HG03521 (cell line): ENCODE data around the gene HOXD3.

Experiments
- ATAC-seq: cut with Tn5 transposase; IDR thresholded peaks from one replicate; pipeline ENCODE4 v1.9.1; 2021; ENCODE audit warnings: mild to moderate bottlenecking, moderate library complexity; ENCODE audit not compliant: unreplicated experiment

HOXD3 gene

DNA sequence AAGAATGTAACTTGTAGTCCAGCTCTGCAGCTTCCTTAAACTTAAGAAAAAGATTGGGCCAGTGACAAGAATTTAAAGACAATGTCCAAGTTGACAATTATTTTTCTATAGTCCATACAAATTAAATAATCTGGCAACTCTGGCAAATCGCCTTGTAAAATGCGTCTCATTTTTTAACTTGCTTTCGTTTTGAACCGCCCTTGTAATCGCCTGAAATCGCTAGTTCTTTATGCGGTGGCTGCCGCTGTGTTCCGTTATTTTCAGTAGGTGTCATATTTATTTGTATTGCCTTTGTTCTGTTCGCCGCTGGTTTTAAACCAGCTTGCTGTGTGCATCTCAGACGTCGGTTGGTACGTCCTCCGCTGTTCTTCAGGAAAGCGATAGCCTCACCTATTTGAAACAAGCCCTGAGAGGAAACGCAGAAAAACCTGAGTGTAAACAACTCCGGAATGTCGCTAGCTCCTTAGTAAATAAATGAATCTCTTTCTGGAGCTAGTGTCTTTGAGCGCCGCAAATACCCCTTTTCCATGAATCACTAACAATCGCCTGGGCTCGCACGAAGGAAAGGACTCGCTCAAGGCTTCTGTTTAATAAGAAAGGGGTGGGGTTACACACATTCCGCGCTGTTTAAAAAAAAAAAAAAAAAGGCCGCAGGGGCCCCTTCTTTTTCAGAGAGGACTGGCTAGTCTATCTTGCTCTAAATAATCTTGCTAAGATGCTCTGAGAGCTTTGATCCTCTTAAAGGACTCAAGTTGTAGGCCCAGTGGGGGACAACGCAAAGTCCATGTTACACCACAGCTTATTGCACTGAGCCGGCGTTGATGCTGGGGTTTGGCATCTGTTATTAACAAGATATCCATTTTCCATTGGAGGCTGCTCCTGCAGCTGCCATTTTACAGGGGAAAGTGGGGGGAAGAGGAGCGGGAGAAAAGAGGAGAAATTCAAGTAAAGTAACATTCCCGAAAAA lies 24.6 kb upstream of the HOXD3 start:
- ATAC-seq: no peak

DNA sequence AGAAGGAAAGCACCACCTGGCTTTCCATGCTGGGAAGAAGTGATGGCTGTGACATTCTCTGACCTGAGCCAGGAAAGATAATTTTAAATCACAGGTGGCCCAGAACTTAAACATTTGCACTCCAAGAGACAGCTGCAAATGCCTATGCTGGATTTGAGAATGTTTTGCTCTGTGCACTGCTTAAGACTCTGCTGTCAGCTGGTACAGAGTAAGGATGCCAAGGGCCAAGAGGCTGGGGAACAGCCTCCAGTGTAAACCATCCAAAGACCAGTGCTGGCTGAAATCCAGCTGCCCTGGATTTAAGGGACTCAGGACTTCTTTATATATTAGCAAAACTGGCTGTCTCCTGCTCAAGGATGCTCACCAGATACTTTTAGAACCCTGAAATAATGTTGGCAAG lies 23.7 kb upstream of the HOXD3 start:
- ATAC-seq: no peak

DNA sequence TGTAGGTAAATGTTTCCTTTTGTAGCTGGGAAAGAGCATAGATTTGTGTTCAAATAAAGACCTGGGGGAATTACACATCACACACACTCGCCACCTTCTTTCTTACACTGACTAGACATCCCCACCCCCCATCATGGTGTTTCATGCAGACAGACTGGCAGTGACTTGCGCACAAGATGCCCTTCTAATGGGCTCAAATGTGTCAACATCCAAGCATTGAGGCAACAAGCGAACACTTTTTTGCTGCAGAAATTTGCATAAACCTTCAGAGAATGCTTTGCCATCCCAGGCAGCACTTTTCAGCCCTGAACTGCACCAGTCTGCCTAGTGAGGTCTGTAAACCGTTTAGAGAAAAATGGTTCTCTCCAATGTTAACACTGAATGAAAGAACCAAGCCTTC lies 23.1 kb upstream of the HOXD3 start:
- no peak for ATAC-seq

DNA sequence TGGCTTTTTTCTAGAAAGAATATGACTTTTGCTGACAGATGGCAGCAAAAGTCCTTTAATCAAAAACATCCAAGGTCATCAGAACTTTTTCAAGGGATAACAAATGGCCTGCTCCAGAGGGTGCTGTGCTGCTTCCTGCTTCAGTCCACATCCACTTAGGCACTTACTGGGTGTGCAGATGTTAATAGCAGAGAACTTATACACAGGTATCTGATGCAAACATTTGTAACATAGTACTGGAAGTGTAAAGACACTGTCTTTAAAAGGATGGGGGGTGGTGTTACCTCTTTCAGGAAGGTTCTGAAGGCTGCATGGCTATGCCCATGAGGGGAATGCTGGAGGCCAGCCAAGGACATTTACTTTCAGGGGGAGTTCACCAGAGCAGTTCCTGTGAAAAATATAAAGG lies 22.1 kb upstream of the HOXD3 start:
- no peak for ATAC-seq

DNA sequence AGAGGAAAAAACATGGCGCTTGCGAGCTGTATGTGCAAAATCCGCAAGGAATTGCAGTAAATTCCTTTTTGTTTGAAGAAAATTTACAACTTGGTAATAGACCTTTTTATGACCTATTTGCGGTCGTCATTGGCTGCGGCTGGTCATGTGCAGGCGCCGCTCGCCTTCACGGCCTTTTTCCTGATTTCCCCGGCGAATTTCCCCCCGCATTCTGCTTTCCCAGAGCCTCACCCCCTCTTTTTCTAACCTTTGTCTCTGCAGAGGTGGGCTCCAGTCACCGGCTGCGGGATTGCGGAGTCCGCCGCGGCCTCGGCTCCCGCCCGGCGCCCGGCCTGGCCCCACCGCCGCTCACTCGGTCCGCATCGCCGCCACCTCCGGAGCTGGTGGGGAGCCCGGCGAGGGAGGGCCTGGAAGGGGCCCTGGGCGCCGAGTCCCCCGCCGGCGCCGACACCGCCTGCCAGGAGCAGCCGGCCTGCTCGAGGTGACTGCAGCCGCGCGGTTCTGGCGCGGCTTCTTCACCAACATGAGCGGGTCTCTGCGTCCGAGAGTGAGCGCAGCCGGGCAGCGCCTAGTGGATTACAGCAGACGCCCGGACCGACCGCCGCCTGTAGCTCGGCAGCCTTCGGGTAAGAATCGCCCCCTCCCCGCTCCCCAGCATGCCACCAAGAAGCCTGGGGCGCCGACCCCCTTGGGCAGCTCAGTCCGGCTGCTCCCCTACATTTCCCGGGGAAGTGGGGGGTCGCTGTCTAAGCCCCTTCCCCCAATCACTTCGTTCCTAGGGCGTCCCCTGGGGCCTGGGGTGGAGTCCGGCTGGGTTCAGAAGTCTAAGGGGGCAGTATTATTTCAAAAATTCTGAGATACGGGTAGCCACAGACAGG lies 20.5 kb upstream of the HOXD3 start:
- ATAC-seq: no peak

DNA sequence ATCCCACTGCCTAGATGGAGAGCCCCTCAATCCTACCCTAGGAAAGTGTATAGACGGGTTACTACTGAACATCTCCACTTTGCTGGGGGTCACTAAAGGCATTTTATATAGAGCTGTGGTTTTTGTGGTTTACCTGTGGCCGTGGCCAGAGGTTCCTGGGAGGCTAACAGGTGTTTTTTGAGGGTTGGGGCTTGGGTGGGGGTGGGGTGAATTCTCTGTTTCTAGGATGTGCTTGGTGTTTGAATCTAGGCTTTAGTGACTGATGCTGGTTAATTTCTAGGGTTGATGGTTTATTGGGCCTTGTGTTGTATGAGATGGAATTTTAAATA lies 19.9 kb upstream of the HOXD3 start:
- no peak for ATAC-seq

DNA sequence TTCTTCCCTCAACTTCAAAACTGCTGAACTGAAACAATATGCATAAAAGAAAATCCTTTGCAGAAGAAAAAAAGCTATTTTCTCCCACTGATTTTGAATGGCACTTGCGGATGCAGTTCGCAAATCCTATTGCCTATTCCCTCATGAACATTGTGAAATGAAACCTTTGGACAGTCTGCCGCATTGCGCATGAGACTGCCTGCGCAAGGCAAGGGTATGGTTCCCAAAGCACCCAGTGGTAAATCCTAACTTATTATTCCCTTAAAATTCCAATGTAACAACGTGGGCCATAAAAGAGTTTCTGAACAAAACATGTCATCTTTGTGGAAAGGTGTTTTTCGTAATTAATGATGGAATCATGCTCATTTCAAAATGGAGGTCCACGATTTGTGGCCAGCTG lies 19.2 kb upstream of the HOXD3 start:
- ATAC-seq: no peak

DNA sequence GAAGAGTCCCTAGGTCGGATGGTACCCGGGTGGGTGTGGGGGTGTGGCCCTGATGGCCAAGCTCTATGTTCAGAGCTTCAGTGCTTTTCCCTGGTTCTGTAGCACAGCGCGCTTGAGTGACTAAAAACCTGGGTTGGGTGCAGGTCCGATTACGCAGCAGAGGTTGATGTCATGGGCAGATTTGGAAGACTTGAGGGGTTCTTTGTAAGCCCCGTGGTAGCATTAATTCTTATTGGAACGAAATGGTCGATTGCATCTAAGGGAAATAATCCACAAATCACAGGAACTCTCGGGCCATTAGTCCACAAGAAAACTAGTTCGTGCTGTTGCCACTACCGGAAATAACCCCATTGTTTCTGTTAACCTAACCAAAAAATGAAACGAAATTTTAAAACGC lies 18.6 kb upstream of the HOXD3 start:
- ATAC-seq: no peak

DNA sequence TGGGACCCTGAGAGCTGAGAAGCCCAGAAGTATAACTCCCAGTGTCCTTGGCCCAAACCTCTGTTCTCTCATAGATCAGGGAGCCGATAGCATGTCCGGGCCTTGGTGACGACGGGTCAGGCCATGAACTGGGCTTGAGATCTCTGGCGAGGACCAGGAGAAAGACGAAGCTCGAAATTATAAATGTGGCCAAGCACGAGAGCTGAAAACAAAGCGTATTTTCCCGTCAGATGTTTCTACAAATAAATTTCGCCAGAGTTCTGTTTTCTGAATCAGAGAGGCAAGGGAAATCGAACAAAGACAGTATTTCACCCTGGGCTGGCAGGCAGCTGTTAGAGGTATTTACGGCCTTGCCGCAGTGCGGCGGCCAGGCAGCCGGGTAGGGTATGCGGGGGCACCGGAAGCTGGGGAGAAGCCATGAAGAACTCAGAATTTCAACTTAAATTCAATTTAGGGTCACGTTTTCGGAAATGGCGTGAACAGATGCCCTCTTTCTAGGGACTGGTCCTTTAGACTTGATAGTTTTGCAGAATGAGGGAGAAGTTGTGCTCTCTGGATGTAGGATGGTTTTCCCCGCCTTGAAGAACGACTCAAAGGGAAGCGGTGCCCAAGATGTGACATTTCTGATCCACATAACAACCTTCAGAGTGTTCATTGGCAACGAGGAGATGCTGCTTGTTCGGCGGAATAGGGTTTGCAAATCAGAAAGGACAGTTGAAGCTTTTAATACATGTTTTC lies 18.0 kb upstream of the HOXD3 start:
- no peak for ATAC-seq

DNA sequence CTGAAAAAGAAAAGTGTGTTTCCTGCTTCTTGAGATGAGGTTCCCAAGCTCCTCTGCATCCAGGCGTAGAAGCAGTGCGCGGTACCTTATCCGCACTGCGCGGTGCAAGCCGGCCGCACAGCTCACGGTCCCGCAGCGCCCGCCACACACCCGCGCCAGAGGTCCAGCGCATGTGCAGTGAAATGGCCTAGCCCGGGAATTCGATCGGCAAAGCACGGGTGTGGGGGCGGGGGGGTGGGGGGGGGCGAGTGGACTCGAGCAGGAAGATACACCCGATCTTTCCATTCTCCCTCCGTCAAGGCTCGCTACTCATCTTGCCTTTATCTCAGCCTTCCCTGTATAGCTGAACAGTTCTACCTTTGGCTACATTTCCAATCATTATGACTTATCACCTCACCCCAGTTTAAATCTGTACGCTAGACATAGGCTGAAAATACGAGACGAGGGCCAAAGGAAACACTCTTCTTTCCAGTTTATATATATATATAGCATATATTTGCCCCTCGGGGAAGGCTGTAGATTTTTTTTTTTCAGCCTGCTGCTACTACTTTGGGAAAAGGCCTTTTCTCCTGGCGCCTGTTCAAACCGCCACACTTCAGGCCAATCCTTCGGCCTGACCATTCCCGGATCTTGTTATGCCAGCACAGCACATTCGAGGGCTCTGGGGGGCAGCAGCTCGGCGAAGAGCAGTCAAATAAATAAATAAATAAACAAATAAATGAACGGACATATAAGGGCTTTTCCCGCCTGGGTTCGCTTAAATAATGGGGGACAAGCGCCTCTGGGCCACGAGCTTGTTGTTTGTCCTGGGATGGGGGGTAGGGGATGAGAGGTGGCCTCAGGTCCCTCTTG lies 17.2 kb upstream of the HOXD3 start:
- ATAC-seq: no peak

DNA sequence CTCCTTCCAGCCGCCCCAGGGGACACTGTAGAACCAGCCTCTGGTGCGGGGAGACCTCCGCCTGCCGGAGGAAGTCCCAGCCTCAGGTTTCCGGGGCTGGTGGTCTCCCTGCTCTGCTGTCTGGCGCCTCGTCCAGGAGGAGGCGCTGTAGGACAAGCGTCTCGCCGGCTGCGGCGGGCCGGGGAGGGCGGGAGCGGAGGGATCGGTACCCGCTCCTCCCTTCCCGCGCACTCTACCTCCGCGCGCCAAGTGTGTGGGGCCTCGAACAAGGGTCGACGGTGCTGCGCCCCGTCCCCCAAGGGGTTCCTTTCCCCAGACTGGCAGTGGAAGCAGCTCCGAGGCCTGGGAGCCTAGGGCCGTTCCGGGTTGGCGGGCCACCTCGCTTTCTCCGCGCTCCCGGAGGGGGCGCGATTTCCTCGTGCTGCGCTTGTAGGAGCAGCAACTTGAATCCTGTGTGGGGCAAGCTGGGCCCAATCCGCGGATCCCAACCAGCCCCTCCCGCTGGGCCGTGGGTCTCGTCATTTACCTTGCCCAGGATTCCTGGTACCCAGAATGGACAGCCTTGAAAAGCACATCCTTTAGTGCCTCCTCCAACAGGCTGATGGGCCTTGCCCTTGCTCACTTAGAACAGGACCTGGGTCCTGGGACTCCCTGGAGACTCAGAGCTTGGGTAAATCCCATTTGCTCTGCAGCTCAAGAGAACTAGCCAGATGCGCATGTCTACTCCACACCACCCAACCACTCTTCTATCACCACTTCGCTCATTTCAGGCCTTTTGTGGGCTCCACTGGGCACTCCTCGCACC lies 16.4 kb upstream of the HOXD3 start:
- peak; percentile 92 for ATAC-seq

DNA sequence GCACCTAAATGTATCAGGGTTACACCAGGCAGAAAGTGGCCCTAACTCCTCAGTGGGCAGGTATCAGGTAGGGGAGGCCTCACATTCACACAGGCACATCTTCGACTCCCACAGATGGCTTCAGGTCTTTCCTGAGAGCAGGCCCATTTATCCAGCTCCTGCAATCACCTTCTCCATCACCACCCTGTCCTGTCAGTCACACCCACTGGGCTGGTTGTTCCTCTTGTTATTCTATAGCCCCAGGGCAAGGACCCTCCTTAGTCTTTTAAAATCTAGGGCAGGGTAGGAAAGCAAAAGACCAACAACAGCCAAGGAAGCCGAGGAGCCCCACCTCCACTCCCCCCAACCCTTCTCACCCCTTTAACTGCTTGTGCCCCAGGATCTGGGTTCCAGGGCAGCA lies 14.8 kb upstream of the HOXD3 start:
- no peak for ATAC-seq

DNA sequence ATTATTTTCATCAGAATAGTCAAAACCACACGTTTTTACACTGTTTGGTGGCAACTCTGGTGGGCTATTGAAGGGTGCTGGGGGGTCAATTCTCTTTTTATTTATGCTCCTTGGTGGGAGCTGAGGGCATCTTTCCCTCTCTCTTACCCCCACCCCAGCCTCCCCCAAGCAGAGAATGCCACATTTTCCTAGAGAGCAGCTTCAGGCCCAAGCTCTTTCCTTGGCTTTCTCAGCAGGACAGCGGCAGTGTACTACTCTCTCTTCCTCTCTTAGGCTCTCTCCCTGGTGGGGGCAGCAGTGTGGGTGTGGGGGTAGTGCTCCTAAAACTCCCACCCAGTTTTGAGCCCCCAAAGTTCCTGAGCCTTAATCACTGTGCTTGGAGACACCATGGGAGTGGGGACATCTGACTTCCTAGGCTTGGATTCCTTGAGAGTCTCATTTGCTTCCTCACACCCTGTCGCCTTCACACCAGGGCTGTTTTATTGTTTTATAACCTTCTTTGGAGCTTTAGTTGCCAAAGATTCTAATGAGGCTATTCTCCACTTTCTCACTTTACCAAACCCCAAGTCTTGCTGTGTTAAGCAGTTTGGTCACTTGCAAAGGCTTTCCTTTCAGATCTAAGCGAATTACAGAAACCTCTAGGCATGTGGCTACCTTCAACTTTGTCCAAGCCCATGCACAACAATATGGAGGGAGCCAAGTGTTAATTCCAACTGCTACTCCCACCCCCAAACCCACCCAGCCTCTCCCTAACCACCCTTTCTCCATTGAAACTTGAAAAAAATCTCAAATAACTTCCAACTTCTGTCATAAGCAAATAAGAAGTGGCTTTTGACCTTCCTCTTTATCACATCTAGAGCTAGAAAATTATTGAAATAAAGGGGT lies 11.8 kb upstream of the HOXD3 start:
- no peak for ATAC-seq

DNA sequence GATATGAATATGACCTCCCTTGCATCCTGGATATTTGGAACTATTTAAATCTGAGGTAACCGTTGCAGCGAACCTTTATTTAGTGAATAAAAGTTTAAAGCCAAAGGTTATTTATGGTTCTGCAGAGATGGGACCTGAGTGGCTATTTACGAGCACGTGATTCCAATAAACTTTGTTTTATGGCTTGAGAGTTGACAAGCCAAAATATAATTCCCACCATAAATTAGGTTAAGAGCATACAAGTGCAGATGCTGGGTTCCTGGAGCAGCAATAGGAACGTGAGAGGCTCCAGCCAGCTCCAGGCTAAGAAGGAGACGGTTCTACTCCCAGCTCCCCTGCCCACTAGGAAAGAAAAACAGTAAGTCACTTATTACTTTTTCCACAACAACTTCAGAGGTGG lies 11.0 kb upstream of the HOXD3 start:
- ATAC-seq: no peak

DNA sequence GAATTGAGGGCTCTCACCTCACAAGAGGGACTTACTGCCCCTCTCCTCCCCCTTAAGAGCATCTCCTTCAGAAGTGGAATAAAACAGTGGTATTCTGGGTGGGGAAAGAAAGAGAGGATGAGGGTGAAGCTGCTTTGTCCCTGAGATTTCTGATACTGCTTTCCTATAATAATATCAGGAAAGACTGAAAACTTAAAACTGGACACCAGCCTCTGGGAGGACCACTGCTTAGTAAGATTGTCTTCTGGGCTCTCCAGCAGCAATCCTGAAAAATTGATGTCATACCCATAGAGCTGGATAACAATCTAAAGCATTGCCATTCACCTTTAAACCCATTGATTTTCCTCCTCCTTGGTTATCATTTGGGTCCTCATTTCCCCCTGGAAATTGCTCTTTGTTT lies 10.5 kb upstream of the HOXD3 start:
- ATAC-seq: no peak

DNA sequence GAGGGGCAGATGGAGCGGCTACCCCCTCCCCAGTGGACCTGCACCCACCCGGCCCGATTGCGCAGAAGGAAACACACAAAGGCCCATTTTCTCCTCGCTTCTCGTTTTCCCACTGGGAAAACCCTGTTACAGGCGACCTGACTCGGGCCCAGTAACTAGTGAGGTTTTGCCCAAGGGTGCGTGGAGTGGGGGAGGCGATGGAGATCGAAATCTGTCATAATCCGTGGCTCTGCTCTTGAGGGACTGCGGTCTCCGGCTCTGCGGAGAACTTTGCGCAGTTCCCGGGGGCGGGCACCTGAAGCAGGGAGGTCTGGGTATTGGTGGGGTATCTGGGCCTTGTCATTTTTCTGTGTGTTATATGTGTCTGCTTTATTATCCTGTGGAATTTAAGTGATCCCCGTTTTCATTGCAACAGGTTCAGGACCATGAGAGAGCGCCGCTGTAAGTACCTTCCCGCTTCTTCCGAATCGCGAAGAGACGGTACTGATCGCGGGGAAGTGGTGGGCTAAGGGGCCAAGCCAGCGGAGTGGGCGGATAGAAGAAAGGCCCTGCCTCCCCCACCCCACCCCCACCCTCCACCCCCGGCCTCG lies 9.8 kb upstream of the HOXD3 start:
- ATAC-seq: no peak

DNA sequence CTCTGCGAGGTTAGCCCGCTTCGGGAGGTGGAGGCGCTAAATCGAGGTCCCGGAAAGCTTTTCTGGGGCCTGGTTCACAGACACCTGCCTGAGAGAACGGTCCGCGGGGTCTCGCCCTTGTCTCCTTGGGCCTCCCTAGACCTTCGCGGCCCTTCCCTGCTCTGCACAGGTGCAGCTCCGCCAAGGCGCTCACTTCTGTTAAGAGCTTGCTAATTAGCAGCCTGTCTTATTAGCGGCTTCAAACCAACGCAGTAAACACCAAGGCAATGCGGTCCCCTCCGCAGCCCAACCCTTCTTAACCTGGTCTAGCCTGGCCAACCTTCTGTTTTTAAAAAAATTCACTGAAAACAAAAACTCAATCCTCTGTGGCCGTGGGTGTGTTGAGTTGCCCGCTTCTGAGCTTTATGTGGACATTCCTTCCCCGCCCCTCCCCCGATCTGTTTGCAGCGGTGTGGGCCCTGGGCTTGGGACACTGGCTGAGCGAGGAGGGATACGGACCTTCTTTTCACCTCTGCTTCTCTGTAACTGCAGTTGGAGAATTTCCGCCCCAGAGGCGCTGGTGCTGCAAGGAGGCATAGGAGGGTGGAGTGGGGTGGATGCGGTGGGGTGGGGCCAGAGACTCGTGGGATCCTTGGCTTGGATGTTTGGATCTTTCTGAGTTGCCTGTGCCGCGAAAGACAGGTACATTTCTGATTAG lies 9.2 kb upstream of the HOXD3 start:
- no peak for ATAC-seq
